Ureter (tissue), 1 donor: ENCODE results near the gene KRTAP5-4. TPM values are rescaled to one million over a fixed set of nuclear protein-coding genes. Genes with fewer than 3 reads are reported as not detected.

Experiments
- DNase-seq: peaks from one replicate; pipeline ENCODE4 v3.0.0-alpha.2; 2020; ENCODE audit warnings: low spot score
- total RNA-seq: library from RNA; stranded (reverse); gene quantifications from one replicate; pipeline ENCODE4 v1.2.4, GENCODE V29; 2023
- donor health status: DM: yes; HTN: yes; CAD: no.

KRTAP5-4 gene, protein sequence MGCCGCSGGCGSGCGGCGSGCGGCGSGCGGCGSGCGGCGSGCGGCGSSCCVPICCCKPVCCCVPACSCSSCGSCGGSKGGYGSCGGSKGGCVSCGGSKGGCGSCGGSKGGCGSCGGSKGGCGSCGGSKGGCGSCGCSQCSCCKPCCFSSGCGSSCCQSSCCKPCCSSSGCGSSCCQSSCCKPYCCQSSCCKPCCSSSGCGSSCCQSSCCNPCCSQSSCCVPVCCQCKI
- not detected for total RNA-seq

- DNase-seq = no peak
These were observed at the start of gene KRTAP5-4 for GRCh38 chr11:1622086-1622485. Gene KRTAP5-4, minus strand, starts transcription at chr11:1622138. Its CDS starts 45 bp downstream, at chr11:1622093.

DNA sequence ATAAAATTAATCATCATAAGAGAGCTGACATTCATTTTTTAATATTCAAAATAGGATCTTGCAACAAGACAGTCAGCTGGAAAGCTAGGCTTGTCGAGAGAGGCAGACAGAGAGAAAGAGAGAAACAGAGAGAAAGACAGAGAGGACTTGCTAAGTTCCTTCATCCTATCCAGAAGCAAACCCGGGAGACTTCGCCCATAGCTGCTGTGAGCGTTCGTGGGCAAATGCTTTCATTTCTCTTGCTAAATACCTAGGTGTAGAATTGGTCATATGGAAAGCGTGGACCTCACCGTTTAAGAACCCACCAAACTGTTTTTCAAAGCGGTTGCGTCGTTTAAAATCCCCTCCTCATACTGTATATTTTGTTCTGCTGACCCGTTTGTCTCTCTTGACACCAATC lies 49.7 kb upstream of the KRTAP5-4 start:
- DNase-seq = peak; percentile 17

DNA sequence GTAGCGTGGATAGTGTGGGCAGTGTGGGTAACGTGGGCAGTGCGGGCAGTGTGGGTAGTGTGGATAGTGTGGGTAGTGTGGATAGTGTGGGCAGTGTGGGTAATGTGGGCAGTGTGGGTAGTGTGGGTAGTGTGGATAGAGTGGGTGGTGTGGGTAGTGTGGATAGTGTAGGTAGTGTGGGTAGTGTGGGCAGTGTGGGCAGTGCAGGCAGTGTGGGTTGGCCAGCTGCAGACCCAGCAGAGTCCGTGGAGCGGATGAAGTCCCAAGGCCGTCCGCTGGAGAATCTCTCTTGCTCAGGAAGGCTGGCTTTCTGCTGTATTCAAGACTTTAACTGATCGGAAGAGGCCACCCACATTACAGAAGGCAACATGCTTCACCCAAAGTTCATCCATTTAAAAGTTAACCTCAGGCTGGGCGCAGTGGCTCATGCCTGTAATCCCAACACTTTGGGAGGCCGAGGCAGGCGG lies 49.0 kb upstream of the KRTAP5-4 start:
- peak; percentile 32 for DNase-seq

GRCh38 chr11:1670457-1670856 lies 48.5 kb upstream of the KRTAP5-4 start:
- DNase-seq = peak; percentile 3

DNA sequence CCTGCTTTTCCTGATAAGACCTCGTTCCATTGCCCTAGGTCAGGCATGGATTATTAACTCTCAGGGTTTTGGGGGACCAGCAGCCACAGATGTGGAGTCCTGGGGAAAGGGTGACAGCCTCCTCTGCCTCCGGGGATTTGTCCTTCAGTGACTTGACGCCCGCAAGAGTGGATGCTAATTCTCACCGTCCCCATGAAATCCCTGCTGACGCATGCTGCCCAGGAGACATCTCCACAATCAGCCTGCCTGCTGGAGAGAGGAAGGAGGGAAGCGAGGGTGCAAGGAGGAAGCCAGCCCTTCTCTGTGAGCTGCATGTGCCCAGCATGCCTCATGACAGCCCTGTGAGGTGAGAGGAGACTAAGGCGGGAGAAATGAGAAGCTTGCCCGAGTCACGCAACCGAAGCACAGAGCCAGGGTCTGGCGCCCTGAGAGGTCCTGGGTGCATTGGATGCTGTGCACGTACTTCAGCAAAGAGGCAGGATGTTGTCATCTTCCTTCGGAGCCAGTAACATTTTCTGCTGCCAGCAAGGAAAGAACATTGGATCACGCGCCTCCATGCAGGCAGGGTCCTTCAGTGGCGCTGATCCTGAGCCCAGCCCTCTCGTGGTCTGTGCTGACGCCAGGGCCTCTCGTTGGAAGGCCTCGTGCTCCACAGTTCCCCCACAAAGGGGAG lies 47.7 kb upstream of the KRTAP5-4 start:
- DNase-seq = peak; percentile 41

DNA sequence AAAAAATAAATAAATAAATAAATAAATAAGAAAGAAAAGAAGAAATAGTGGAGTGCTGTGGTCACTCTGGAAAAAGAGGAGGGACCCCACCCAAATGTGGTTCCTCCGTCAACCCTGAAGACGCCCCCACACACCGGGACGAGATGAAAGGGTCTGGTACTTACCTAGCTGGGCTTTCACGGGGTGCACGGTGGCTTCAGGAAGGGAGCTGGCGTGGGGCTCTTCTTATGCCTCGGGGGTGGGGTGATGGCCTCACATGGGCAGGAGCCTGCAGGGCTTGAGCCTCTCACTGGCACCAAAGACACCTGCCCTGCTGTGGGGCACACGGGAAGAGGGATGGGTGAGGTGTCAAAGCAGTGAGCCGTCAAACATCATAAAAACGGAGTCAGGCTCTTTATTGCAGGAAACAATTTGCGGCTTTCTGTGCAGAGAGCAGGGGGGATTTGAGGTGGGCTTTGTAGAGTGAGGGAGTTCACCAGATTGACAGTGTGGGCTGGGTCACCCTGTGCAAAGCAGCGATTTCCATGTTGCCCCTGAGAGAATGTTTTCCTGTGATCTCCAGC lies 47.1 kb upstream of the KRTAP5-4 start:
- DNase-seq = no peak

DNA sequence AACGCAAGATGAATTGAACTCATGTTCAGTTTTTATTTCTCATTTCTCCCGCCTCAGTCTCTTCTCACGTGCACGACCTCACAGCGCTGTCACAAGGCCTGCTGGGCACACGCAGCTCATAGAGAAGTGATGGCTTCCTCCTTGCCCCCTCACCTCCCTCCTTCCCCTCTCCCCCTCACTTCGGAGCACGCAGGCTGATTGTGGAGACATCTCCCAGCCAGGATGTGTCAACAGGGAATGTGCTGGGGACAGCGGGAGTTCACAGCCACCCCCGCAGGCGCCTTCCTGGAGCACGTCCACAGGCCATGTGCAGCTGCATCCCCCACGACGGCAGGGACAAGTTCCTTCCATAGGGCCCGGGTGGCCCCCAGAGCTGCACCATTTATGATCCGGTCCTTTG lies 46.0 kb upstream of the KRTAP5-4 start:
- DNase-seq = no peak

- no peak for DNase-seq
These were observed 45.3 kb upstream of the KRTAP5-4 start for GRCh38 chr11:1667121-1667850.

DNA sequence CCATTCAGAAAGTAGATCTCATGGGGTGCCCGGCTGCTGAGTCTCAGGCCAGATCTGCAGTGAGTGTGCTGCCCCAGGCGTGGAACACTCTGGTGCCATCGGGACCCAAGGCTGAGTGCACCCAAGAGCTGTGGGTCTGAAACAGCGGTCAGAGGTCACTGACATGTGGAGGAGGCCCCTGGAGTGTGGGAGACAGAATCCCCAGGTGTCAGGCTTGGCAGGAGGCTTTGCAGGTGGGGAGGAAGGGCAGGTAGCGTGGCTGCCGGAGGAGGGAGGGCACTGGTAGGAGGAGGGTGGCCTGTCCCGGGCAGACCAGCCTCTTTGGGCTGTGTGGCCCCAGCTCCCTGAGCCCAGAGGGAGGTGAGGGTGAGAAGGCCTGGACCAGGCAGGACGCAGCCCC lies 43.4 kb upstream of the KRTAP5-4 start:
- DNase-seq = peak; percentile 10

- peak; percentile 5 for DNase-seq
These were observed 40.9 kb upstream of the KRTAP5-4 start for GRCh38 chr11:1662699-1663283.

GRCh38 chr11:1661454-1662269 lies 39.7 kb upstream of the KRTAP5-4 start:
- DNase-seq = peak; percentile 37

GRCh38 chr11:1660111-1660867 lies 38.4 kb upstream of the KRTAP5-4 start:
- peak; percentile 29 for DNase-seq

- DNase-seq = peak; percentile 35
These were observed 37.6 kb upstream of the KRTAP5-4 start for GRCh38 chr11:1659506-1659905.

DNA sequence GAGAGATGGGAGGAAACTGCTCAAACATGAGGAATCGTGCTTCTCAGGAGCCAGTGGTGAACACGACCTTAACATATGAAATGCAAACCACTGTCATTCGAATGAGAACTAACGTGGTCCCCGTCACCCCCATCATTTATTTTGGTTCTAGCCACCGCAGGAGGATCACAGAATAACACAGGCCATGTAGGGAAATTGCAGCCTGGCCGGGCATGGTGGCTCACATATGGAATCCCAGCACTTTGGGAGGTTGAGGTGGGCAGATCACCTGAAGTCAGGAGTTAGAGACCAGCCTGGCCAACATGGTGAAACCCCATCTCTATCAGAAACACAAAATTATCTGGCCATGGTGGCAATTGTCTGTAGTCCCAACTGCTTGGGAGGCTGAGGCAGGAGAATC lies 34.7 kb upstream of the KRTAP5-4 start:
- DNase-seq = peak; percentile 24

DNA sequence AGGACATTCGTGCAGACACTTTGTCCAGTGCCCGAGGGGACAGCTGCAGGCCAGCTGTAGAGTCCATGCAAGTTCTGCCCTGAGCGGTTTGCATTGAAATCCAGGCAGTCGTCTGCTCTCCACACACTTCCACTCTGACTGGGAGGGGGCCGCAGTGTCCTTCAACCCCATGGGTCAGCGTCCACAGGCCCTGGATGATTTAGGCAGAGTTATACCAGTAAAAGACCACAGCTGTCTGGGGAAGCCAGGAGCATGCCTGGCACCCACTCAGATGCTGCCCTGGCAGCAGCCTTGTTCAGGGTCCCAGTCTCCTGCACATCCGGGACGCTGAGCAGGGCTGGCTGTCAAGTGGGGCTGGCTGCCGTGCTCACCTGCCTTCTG lies 34.1 kb upstream of the KRTAP5-4 start:
- peak; percentile 41 for DNase-seq

GRCh38 chr11:1655168-1656060 lies 33.5 kb upstream of the KRTAP5-4 start:
- peak; percentile 42 for DNase-seq

DNA sequence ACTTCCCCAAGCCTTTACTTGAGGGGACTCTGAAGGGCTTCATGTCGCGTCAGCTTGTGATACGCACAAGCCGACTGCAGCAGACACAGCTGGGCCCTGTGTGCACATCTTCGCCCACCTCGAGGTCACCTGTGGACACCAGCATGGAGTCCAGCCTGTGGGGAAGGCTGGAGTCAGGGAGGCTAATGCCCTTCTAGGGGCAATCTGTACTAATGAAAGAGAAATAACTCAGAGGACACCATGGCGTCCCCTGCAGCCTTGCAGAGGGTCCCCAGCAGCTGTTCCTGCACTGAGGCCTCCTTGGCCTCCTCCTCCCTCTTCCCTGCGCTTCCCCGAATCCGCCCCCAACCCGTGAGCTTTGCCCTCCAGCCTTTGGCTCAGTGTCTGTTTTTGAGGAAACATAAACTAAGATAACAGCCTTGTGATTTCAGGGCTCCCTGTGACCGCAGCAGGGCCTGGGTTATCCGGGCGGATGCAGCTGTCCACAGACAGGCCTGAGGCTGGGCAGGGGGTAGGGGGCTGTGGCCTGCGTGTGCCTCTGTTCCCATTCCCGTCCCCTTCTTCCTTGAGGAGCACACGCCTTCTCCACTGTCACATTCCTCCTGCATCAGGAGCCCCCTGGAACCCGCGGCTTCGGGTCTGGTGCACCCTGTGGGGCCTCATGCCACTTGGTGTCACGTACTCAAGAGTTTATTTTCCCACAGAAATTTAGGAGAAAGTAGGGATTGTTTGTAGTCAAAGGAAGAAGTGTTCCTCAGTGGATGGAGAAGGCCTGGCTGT lies 32.6 kb upstream of the KRTAP5-4 start:
- DNase-seq = peak; percentile 34

GRCh38 chr11:1653541-1654387 lies 31.8 kb upstream of the KRTAP5-4 start:
- peak; percentile 31 for DNase-seq
